ENCODE results near the gene DOCK2.

DOCK2 gene

GRCh38 chr5:169688106-169688505 lies 51.0 kb downstream of the DOCK2 start:
- Histone ChIP-seq H3K9me3 (no peaks in the 10 kb centered on the region), H3K36me3 (peaks cover 100% of the 10 kb centered on the region), H3K4me3 (ENCODE audit: low read depth in 1 of 2, low read length in 1 of 2) (no peak overlapping the region), H3K27me3 (no peaks in the 10 kb centered on the region), H3K27ac (no peak overlapping the region), H3K4me1 (ENCODE audit: control insufficient read depth in 1 of 2, insufficient read depth in 1 of 2, low read depth in 1 of 2, low read length in 1 of 2) (no peaks in the 10 kb centered on the region)
- no peak for TF ChIP-seq CTCF (IDR thresholded peaks at IDR 0.05)

GRCh38 chr5:169691471-169691870 lies 54.4 kb downstream of the DOCK2 start:
- no peaks in the 10 kb centered on the region for H3K27me3 ChIP-seq
- peaks cover 100% of the 10 kb centered on the region for H3K36me3 ChIP-seq
- TF ChIP-seq CTCF (IDR thresholded peaks at IDR 0.05) = no peak
- H3K4me1 ChIP-seq (ENCODE audit: control insufficient read depth in 1 of 2, insufficient read depth in 1 of 2, low read depth in 1 of 2, low read length in 1 of 2) = no peaks in the 10 kb centered on the region
- no peaks in the 10 kb centered on the region for H3K9me3 ChIP-seq
- no peak overlapping the region for H3K4me3 ChIP-seq (ENCODE audit: low read depth in 1 of 2, low read length in 1 of 2)
- no peak overlapping the region for H3K27ac ChIP-seq

GRCh38 chr5:169694091-169694625 lies 57.1 kb downstream of the DOCK2 start:
- Histone ChIP-seq H3K4me1 (ENCODE audit: control insufficient read depth in 1 of 2, insufficient read depth in 1 of 2, low read depth in 1 of 2, low read length in 1 of 2) (no peaks in the 10 kb centered on the region), H3K9me3 (no peaks in the 10 kb centered on the region), H3K36me3 (peaks cover 100% of the 10 kb centered on the region), H3K27ac (no peak overlapping the region), H3K4me3 (ENCODE audit: low read depth in 1 of 2, low read length in 1 of 2) (no peak overlapping the region), H3K27me3 (no peaks in the 10 kb centered on the region)
- TF ChIP-seq CTCF (IDR thresholded peaks at IDR 0.05) = no peak

- Histone ChIP-seq H3K4me1 (ENCODE audit: control insufficient read depth in 1 of 2, insufficient read depth in 1 of 2, low read depth in 1 of 2, low read length in 1 of 2) (no peaks in the 10 kb centered on the region), H3K27ac (no peak overlapping the region), H3K27me3 (no peaks in the 10 kb centered on the region), H3K9me3 (no peaks in the 10 kb centered on the region), H3K4me3 (ENCODE audit: low read depth in 1 of 2, low read length in 1 of 2) (no peak overlapping the region), H3K36me3 (peaks cover 100% of the 10 kb centered on the region)
- TF ChIP-seq CTCF (IDR thresholded peaks at IDR 0.05) = no peak
These were observed 58.0 kb downstream of the DOCK2 start for GRCh38 chr5:169695025-169695625.

- Histone ChIP-seq H3K4me3 (ENCODE audit: low read depth in 1 of 2, low read length in 1 of 2) (no peak overlapping the region), H3K27ac (no peak overlapping the region), H3K27me3 (no peaks in the 10 kb centered on the region), H3K36me3 (peaks cover 100% of the 10 kb centered on the region), H3K4me1 (ENCODE audit: control insufficient read depth in 1 of 2, insufficient read depth in 1 of 2, low read depth in 1 of 2, low read length in 1 of 2) (no peaks in the 10 kb centered on the region), H3K9me3 (no peaks in the 10 kb centered on the region)
- no peak for TF ChIP-seq CTCF (IDR thresholded peaks at IDR 0.05)
These were observed 58.9 kb downstream of the DOCK2 start for GRCh38 chr5:169695919-169696490.
